Type B pancreatic cell (in vitro differentiated cells): Measurements from ENCODE around the gene NKD2. TPM values are rescaled to one million over a fixed set of nuclear protein-coding genes. Genes with fewer than 3 reads are reported as not detected.

ENCODE experiments used
- DNase-seq: peaks from one replicate; pipeline ENCODE4 v3.0.0; 2021; ENCODE audit warnings: mixed read lengths; ENCODE audit not compliant: unreplicated experiment; ENCODE audit errors: extremely low spot score
- H3K27ac Mint-ChIP-seq: 2 replicates; pipeline ENCODE4 v1.8.0; 2021; ENCODE audit warnings: mild to moderate bottlenecking, mixed read lengths
- H3K27me3 Mint-ChIP-seq: 2 replicates; pipeline ENCODE4 v1.8.0; 2021; ENCODE audit warnings: mixed read lengths
- H3K36me3 Mint-ChIP-seq: 2 replicates; pipeline ENCODE4 v1.8.0; 2021; ENCODE audit warnings: mixed read lengths
- H3K4me1 Mint-ChIP-seq: one replicate; pipeline ENCODE4 v1.8.0; 2021; ENCODE audit warnings: mixed read lengths; ENCODE audit not compliant: unreplicated experiment
- H3K4me3 Mint-ChIP-seq: 2 replicates; pipeline ENCODE4 v1.8.0; 2021; ENCODE audit warnings: mild to moderate bottlenecking, mixed read lengths
- H3K9me3 Mint-ChIP-seq: 2 replicates; pipeline ENCODE4 v1.8.0; 2021; ENCODE audit warnings: mixed read lengths
- CTCF ChIP-seq: fragments of 200-600 bp; sonication (generic); conservative IDR thresholded peaks from 2 replicates; pipeline ENCODE4 v1.5.0; 2021; ENCODE audit warnings: antibody characterized with exemption, mild to moderate bottlenecking
- total RNA-seq: library from RNA; stranded (reverse); gene quantifications from 2 replicates; pipeline ENCODE4 v1.2.1, GENCODE V29; 2021; ENCODE audit warnings: low replicate concordance

Gene NKD2
- total RNA-seq, 1 donor from 2014 or later, result 24.3 TPM

GRCh38 chr5:1073239-1074102, 64.9 kb downstream of the NKD2 start:
- Mint-ChIP-seq H3K36me3 (no peaks in the 10 kb centered on the region), H3K27ac (no peak overlapping the region), H3K4me1 (no peaks in the 10 kb centered on the region), H3K4me3 (no peak overlapping the region), H3K27me3 (no peaks in the 10 kb centered on the region), H3K9me3 (no peaks in the 10 kb centered on the region)
- TF ChIP-seq CTCF, result no peak
- no peak for DNase-seq

GRCh38 chr5:1074226-1074625, 65.6 kb downstream of the NKD2 start:
- no peak overlapping the region for H3K4me3 Mint-ChIP-seq
- DNase-seq, result no peak
- no peaks in the 10 kb centered on the region for H3K27me3 Mint-ChIP-seq
- TF ChIP-seq CTCF, result no peak
- no peak overlapping the region for H3K27ac Mint-ChIP-seq
- H3K9me3 Mint-ChIP-seq, result no peaks in the 10 kb centered on the region
- no peaks in the 10 kb centered on the region for H3K4me1 Mint-ChIP-seq
- H3K36me3 Mint-ChIP-seq, result no peaks in the 10 kb centered on the region

- H3K27me3 Mint-ChIP-seq, result no peaks in the 10 kb centered on the region
- no peaks in the 10 kb centered on the region for H3K36me3 Mint-ChIP-seq
- H3K9me3 Mint-ChIP-seq, result no peaks in the 10 kb centered on the region
- H3K27ac Mint-ChIP-seq, result no peak overlapping the region
- DNase-seq, result no peak
- H3K4me3 Mint-ChIP-seq, result no peak overlapping the region
- no peaks in the 10 kb centered on the region for H3K4me1 Mint-ChIP-seq
- TF ChIP-seq CTCF, result no peak
Observed at GRCh38 chr5:1074816-1075554, 66.4 kb downstream of the NKD2 start.

- no peaks in the 10 kb centered on the region for H3K4me1 Mint-ChIP-seq
- H3K27ac Mint-ChIP-seq, result no peak overlapping the region
- DNase-seq, result no peak
- no peaks in the 10 kb centered on the region for H3K36me3 Mint-ChIP-seq
- no peak overlapping the region for H3K4me3 Mint-ChIP-seq
- no peak for TF ChIP-seq CTCF
- no peaks in the 10 kb centered on the region for H3K9me3 Mint-ChIP-seq
- H3K27me3 Mint-ChIP-seq, result no peaks in the 10 kb centered on the region
Observed at GRCh38 chr5:1075555-1075881, 66.9 kb downstream of the NKD2 start.

- no peak overlapping the region for H3K4me3 Mint-ChIP-seq
- no peaks in the 10 kb centered on the region for H3K36me3 Mint-ChIP-seq
- no peaks in the 10 kb centered on the region for H3K27me3 Mint-ChIP-seq
- no peak for TF ChIP-seq CTCF
- no peak for DNase-seq
- H3K4me1 Mint-ChIP-seq, result no peaks in the 10 kb centered on the region
- H3K27ac Mint-ChIP-seq, result no peak overlapping the region
- no peaks in the 10 kb centered on the region for H3K9me3 Mint-ChIP-seq
Observed at GRCh38 chr5:1075931-1076330, 67.3 kb downstream of the NKD2 start.
